Frontal cortex (tissue), 4 donors: ENCODE results near the gene DTNB. TPM values are rescaled to one million over a fixed set of nuclear protein-coding genes. Genes with fewer than 3 reads are reported as not detected.
A peak's percentile ranks its signal among the peaks of the same experiment; 100 is the strongest.
"Not testable (repeated sequence)": the region's sequence is repeated elsewhere in the genome, so short reads cannot be mapped to it uniquely, and the experiment has no call there.

Experiments used
- DNase-seq, 2 donors: peaks; one replicate each; pipeline ENCODE4 v3.0.0; 2012; ENCODE audit warnings: low spot score in 2 of 2
- FAIRE-seq: peaks from 2 replicates; lab custom pipeline; 2012; peaks lifted over from hg19 to GRCh38; lab: Jason Lieb, UNC
- total RNA-seq: library from RNA; depleted of rRNA; stranded (reverse); fragments of >200 nt; gene quantifications from one replicate; pipeline ENCODE4 v1.2.3, GENCODE V29; 2014
- donor health status: control.
- donor health status: control.
- donor health status: control.

DTNB gene
- total RNA-seq, 1 donor from 2014 or later = 18.3 TPM

DNA sequence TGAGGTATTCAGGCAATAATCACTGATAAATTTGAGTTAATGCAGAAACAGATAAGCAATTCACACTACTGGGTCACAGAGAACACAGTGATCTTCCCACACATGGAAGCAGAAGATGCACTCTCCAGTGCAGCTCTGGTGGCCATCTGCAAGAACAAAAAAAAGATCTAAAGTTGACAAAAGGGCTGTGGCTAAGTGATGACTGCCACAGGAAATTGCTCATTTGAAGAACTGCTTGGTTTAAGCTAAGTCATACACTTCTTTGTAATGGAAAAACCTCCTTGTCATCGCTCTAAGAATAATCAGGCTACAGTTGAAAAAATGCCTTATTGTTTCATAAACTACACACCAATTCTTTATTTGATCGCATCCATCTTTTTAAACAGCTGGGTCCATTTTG lies 115.1 kb downstream of the DTNB start:
- DNase-seq (peak in 1 of 2 donors; percentile 27), FAIRE-seq (no peak)

DNA sequence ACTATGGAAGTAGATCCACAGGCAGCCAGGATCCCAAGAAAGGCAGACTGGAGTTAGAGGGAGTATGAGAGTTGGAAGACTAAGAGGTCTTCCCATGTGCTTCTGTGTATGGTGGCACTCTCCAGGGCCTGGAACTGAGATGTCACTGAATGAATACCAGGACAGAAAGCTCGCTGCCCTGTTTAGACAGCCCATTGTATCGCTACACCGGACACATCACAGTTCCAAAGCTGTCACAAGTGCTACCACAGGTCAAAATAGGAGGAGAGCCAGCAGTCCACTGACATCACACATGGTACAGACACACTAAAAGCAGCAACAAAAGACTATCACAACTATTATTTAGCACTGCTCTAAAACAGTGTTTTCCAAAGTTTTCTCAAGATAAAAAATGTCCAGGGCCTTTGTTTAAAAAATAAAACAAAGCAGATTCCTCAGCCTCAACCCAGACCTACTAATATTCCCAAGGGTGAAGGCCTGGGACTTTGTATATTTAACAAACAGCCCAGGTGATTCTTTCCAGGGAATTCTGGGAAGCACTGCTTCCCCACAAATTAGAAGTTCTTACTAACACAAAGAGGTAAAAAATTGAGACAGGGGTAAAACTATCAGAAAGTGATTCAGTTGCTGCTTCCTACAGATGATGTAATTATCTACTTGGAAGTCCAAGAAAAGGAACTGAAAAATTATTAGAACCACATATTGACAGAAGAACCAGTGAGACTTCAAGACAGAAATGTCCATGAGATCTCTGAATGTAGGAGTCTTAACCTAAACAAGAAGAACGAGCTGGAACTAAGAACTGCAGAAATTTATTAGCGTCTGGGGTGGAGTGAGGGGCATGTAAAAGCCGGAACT lies 116.0 kb downstream of the DTNB start:
- no peak for FAIRE-seq
- no peak for DNase-seq

DNA sequence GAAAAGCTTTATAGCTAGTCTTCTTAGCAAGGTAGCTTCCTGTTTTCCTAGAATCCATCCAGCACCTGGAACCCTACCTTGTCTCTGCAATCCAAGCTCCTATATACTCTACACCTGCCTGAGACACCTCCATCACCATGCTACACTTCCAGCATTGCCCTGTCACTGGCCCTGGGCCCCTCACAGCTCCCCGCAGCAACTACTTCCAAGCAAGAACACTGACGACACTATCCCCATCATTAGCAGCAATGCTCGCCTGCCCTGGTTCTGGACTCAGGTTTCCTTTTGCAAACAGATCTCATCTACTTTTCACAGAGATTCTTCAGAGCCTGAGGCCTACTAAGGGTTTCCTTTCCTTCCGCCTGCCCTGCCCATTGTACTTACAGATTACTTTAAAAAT lies 121.1 kb downstream of the DTNB start:
- DNase-seq (no peak), FAIRE-seq (no peak)

DNA sequence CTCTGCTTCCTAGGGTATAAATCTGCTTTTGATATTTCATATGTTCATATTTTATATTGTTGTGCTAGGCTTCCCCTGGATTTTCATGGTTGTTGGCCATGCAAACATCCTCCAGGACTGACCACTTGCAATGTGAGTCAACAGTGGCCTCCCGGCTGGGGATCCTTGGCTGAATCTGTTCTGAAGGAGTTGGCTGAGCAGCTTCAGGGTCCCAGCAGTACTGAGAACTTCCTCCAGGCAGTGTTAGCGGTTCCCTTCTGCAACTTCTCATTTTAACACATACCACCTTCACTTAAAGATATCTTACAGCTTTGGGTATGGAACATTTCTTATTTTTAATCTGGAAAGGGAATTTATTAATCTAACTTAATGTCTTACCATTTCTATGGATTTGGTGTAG lies 122.1 kb downstream of the DTNB start:
- no peak for DNase-seq
- FAIRE-seq = no peak

DNA sequence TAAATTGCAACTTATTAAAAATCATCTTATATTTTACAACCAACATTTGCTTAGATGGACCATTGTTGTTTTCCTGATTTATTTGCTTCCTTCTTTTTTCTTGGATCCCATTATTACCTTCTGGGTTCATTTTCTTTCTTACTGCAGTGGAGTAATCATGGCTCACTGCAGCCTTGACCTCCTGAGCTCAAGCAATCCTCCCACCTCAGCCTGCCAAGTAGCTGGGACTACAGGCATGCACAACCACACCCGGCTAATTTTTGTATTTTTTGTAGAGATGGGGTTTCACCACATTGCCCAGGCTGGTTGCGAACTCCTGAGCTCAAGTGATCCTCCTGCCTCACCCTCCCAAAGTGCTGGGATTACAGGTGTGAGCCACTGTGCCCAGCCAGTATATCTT lies 123.8 kb downstream of the DTNB start:
- FAIRE-seq, DNase-seq: not testable (repeated sequence)

DNA sequence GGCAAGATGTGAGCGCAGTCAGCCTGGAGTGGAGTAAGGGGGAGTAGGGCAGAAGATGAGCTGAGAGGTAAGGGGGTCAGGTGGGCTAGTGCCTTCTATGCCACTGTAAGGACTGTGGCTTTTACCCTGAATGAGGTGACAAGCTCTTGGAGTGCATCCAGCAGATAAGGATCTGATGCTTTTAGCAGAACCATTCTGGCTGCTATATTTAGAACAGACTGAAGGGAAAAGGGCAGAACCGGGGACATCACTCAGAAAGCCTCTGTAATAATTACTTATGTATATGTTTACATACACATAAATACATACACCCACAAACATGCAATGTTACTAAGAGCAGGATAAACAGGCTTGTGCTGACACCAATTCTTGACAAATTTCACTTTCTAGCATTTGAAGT lies 124.8 kb downstream of the DTNB start:
- FAIRE-seq (no peak), DNase-seq (no peak)

DNA sequence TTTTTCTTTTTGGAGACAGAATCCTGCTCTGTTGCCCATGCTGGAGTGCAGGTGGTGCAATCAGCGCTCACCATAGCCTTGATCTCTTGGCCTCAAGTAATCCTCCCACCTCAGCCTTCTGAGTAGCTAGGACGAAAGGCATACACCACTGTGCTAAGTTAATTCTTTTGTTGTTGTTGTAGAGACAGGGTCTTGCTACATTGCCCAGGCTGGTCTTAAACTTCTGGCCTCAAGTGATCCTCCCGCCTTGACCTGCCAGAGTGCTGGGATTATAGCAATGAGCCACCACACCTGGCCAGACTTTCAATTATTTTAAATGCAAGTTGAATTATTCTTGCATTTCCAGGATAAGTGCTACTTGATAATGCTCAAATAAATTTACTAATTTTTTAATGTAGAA lies 126.5 kb downstream of the DTNB start:
- FAIRE-seq = no peak

DNA sequence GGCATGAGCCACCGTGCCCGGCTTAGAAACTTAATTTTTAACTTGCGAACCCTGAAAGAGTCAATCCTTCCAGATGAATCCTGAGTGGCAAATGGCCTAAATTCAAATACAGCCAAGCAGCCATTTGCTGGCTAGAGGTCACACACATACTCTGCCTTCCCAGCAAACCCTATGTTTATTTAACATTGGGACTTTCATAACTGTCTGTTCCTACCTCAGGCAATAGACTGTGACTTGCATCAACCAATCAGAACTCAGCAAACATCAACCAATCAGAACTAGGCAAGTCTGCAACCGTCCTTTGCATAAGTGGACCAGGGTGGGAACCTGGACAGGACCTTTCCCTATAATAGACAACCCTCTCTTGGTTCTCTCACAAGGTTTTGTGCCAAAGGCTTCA lies 127.5 kb downstream of the DTNB start:
- DNase-seq = no peak
- FAIRE-seq = no peak

More for the DNA sequence above, 126.5 kb downstream of the DTNB start:
- no peak for DNase-seq

DNA sequence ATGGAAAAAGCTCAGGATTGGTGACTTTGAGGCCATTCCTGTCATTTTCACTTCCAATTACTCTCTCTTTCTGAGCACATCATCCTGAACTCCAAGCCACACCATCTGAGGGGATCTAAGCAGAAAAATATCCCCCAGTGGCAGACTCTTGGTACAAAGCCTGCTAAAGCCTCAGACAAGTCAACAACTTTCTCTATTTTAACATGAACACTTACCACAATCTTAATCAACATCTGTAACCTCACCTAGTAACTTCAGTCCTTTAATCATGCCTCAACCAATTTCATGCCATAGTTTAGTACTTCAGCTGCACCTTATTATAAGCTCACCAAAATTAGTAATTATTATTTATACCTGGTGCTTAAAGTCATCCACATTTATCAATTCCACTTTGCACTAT lies 128.9 kb downstream of the DTNB start:
- DNase-seq (no peak), FAIRE-seq (no peak)

DNA sequence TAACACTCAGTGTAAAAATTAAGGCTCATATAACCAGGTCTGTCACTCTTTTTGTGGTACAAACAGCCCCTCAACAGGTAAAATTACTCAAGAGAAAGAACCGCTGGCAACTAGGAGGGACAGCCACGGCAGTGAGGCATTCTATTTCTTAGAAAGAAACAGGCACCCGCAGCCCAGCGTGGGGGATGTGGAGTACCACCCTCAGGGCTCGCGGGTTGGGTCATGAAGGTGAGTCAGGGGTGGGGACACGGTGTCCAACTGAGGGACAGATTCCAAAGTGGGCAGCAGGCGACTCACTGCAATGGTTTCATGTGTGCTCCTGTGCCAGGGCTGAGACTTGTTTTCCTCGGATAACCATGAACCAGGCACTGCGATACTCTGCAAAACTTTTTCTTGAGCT lies 129.4 kb downstream of the DTNB start:
- FAIRE-seq = no peak

DNA sequence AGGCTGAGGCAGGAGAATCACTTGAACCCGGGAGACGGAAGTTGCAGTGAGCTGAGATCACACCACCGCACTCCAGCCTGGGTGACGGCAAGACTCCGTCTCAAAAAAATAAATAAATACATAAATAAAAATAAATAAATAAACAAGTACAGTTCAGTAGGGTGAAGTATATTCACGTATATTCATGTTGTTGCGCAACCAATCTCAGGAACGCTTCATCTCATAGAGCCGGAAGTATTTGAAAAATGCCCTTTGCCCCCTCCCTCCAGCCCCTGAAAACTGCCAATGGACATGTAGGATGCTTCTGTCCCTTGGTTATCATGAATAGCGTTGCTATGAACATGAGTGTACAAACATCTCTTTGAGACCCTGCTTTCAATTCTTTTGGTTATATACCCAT lies 132.0 kb downstream of the DTNB start:
- DNase-seq = no peak
- no peak for FAIRE-seq

More for the DNA sequence above, 129.4 kb downstream of the DTNB start:
- no peak for DNase-seq

DNA sequence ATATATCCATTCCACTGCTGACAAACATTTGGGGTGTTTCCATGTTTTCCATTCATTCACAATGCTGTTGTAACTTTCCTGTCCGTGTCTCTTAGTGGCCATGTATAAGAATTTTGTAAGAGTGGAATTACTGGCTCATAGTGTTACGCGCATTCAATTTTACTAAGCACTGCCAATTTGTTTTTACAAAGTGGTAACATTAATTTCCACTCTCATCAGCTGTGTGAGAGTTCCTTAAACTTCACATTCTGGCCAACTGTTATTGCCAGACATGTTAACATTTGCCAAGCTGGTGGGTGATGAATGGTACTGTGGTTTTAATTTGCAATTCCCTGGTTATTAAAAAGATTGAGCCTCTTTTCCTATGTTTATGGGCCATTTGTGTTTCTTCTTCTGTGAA lies 134.2 kb downstream of the DTNB start:
- DNase-seq (no peak), FAIRE-seq (no peak)

DNA sequence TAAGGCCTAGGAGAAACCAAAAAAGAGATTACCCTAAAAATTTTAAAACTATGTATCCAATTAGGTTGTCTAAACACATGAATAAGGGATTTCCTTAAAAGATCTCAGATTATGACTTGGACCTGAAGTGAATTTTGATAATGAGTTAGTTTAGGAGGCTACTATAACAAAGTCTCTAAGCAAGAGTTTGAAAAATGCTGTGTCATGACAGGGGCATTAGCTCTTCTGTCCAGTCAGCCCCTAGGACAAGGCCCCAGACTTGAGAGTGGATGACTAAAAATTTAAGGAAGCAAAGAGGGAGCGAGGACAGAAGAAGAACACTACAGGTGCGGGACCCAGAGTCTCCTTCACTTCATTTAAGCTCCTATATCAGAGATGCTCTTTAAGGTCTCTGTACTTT lies 135.9 kb downstream of the DTNB start:
- no peak for DNase-seq
- no peak for FAIRE-seq

DNA sequence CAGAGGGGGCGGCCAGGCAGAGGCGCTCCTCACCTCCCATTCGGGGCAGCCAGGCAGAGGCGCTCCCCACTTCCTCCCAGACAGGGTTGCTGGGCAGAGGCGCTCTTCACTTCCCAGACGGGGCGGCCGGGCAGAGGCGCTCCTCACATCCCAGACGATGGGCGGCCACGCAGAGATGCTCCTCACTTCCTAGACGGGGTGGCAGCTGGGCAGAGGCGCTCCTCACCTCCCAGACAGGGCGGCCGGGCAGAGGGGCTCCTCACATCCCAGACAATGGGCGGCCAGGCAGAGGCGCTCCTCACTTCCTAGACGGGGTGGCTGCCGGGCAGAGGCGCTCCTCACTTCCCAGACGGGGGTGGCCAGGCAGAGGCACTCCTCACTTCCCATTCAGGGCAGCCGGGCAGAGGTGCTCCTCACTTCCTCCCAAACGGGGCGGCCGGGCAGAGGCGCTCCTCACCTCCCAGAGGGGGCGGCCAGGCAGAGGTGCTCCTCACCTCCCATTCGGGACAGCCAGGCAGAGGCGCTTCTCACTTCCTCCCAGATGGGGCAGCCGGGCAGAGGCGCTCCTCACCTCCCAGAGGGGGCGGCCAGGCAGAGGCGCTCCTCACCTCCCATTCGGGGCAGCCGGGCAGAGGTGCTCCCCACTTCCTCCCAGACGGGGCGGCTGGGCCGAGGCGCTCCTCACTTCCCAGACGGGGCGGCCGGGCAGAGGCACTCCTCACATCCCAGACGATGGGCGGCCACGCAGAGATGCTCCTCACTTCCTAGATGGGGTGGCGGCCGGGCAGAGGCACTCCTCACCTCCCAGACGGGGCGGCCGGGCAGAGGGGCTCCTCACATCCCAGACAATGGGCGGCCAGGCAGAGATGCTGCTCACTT lies 137.7 kb downstream of the DTNB start:
- FAIRE-seq, DNase-seq: not testable (repeated sequence)

DNA sequence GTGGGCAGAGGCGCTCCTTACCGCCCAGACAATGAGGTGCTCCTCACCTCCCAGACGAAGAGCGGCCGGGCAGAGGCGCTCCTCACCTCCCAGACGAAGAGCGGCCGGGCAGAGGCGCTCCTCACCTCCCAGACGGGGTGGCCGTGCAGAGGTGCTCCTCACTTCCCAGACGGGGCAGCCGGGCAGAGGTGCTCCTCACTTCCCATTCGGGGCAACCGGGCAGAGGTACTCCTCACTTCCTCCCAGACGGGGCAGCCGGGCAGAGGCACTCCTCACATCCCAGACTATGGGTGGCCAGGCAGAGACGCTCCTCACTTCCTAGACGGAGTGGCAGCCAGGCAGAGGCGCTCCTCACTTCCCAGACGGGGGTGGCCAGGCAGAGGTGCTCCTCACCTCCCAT lies 138.4 kb downstream of the DTNB start:
- DNase-seq, FAIRE-seq: not testable (repeated sequence)

DNA sequence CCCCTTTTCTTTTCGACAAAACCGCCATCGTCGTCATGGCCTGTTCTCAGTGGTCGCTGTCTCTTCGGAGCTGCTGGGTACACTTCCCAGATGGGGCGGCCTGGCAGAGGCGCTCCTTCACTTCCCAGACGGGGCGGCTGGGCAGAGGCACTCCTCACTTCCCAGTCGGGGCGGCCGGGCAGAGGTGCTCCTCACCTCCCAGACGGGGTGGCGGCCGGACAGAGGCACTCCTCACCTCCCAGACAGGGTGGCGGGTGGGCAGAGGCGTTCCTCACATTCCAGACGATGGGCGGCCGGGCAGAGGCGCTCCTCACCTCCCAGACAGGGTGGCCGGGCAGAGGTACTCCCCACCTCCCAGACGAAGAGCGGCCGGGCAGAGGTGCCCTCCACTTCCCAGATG lies 138.9 kb downstream of the DTNB start:
- no peak for DNase-seq
- no peak for FAIRE-seq

DNA sequence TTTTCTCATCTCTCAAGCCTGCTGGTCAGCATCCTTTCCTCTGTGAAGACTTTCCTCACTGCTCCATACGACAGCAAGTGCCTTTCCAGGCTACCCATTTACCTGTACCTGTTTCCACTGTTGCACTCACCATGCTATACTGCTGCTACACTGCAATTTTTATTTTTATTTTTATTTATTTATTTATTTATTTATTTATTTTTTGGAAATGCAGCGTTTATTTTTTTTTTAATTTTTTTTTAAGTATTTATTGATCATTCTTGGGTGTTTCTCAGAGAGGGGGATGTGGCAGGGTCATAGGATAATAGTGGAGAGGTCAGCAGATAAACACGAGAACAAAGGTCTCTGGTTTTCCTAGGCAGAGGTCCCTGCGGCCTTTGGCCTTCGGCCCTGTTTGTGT lies 139.6 kb downstream of the DTNB start:
- not testable (repeated sequence) for DNase-seq, FAIRE-seq

DNA sequence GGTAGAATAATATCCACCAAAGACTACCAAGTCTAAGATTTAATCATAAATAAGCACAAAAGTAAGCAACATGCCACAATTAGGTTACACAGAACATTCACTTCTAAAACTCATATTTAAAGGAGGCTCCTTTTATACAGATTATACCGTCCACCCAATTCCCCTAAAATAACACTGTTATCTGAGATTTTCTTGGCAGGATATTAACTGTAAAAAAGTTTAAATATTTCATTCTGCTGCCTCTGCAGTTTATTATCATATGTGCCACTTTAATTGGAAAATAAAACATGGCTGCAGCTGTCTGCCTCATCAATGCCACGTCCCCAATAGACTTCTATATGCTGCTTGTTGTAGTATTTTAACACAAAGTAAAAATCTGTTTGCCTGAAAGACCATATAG lies 140.9 kb downstream of the DTNB start:
- FAIRE-seq (no peak), DNase-seq (no peak)

DNA sequence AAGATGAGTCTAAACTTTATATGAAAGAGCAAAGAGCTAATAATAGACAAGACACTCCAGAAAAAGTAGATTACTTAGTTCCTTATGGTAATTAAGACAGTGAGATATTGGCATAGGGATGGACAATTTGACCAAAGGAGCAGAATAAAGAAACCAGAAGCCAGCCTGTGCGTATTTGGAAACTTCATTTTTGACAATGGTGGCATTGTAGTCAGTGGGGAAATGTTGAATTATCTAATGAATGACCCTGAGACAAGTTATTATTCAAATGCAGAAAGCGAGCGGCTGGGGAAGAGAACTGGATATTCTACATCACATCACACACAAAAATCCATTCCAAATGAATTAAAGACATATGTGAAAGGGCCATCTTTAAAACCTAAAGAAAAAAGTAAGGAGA lies 144.3 kb downstream of the DTNB start:
- peak; percentile 34 for FAIRE-seq
- peak in 1 of 2 donors; percentile 35 for DNase-seq

DNA sequence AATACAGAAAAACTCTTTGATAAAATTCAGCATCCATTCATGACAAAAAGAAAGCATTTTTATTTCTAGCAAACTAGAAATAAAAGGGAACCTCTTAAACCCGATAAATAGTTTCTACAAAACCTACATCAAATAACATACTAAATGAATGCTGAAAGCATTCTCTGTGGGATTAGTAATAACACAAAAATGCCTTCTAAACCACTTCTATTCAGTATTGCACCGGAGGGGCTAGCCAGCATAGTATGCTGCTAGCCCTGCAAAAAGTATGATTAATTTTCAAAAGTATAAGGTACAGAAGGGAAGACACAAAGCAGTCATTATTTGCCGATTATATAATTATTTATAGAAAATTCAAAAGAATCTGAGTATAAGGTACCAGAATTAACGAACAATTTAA lies 145.2 kb downstream of the DTNB start:
- FAIRE-seq = no peak
- DNase-seq = no peak

DNA sequence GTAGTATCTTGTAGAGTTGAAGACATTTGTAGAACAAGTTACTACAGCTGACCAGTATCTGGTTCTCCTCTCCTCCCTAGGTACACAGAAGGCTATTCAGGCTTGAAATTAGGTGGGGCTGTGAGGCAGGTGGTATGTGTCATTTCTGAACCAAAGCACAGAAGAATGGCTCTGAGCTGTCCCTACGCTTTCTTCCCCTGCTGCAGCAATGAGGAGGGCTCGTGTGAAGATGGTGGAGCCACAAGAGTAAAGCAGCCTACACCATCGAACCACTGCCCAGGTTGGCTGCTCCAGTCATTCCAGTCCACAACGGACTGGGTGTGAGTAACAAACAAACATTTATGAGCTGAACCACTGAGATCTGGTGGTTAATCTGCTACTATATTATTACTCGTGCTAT lies 148.9 kb downstream of the DTNB start:
- DNase-seq = no peak
- FAIRE-seq = no peak
